ENCODE data around the gene FDXACB1. TPM values are rescaled to one million over a fixed set of nuclear protein-coding genes. Genes with fewer than 3 reads are reported as not detected.

FDXACB1 gene
- total RNA-seq, 4 donors from 2014 or later = 3.5 to 5.6 (median 3.9) TPM

Other genes with a start within 250 kb of the FDXACB1 start
- 10 to 100 TPM; 27.9 to 39.8 (median 31.8) TPM for gene PPP2R1B, start 112.8 kb downstream of the FDXACB1 start, total RNA-seq
- 10 to 100 TPM; 26.2 to 74.3 (median 31.4) TPM for gene ALG9, start 7.6 kb downstream of the FDXACB1 start, total RNA-seq
- 10 to 100 TPM; 27.7 to 42.4 (median 32.7) TPM for gene CFAP68, start 376 bp upstream of the FDXACB1 start, total RNA-seq
- gene CRYAB, start 32.6 kb upstream of the FDXACB1 start, total RNA-seq = 100 to 1,000 TPM; 144 to 203 (median 176) TPM
- 1 to 10 TPM in 1 of 4 donors, not detected in 3; 3.1 TPM for gene HSPB2, start 33.6 kb upstream of the FDXACB1 start, total RNA-seq
- gene C11orf52, start 39.7 kb upstream of the FDXACB1 start, total RNA-seq = 10 to 100 TPM in 1 of 4 donors, 1 to 10 TPM in 3; 7.5 to 10.4 (median 9.7) TPM
- gene DIXDC1, start 58.2 kb upstream of the FDXACB1 start, total RNA-seq = 10 to 100 TPM; 11.8 to 20.9 (median 13.1) TPM
- gene DLAT, start 146.2 kb upstream of the FDXACB1 start, total RNA-seq = 10 to 100 TPM; 16.0 to 32.5 (median 24.4) TPM
- gene PIH1D2, start 194.9 kb upstream of the FDXACB1 start, total RNA-seq = 1 to 10 TPM; 1.1 to 2.6 (median 2.3) TPM
- gene NKAPD1, start 195.1 kb upstream of the FDXACB1 start, total RNA-seq = 10 to 100 TPM; 14.4 to 20.2 (median 17.1) TPM
- 10 to 100 TPM; 15.0 to 48.4 (median 37.1) TPM for gene TIMM8B, start 207.6 kb upstream of the FDXACB1 start, total RNA-seq
- 100 to 1,000 TPM in 3 of 4 donors, 10 to 100 TPM in 1; 64.4 to 125 (median 109) TPM for gene SDHD, start 207.7 kb upstream of the FDXACB1 start, total RNA-seq

Measured in suprapubic skin (tissue), 4 donors.